Right atrium auricular region (tissue), 2 donors: ENCODE results near the gene PPP1R10. TPM values are rescaled to one million over a fixed set of nuclear protein-coding genes. Genes with fewer than 3 reads are reported as not detected.

Experiments
- DNase-seq: peaks from one replicate; pipeline ENCODE4 v3.0.0-alpha.2; 2019; ENCODE audit warnings: low spot score
- H3K27ac ChIP-seq, 2 donors: fragments of 200-600 bp; sonication (generic); 1 replicate in 1 of 2; 2 replicates in 1 of 2; pipeline ENCODE4 v1.5.1; 2016 to 2019
- H3K27me3 ChIP-seq, 2 donors: fragments of 200-600 bp; sonication (generic); one replicate each; pipeline versions ENCODE4 v1.5.1 to v1.6.0; 2017 to 2019
- H3K36me3 ChIP-seq: fragments of 200-600 bp; sonication (generic); one replicate; pipeline ENCODE4 v1.5.1; 2016
- H3K4me1 ChIP-seq, 2 donors: fragments of 200-600 bp; sonication (generic); one replicate each; pipeline versions ENCODE4 v1.5.1 to v1.6.0; 2017 to 2019
- H3K4me3 ChIP-seq, 2 donors: fragments of 200-600 bp; sonication (generic); 1 replicate in 1 of 2; 2 replicates in 1 of 2; pipeline ENCODE4 v1.5.1; 2017 to 2019; ENCODE audit warnings: mild to moderate bottlenecking in 1 of 2, moderate library complexity in 1 of 2
- H3K9me3 ChIP-seq, 2 donors: fragments of 200-600 bp; sonication (generic); one replicate each; pipeline ENCODE4 v1.5.1; 2019
- CTCF ChIP-seq, 2 donors: fragments of 200-600 bp; sonication (generic); IDR thresholded peaks; one replicate each; pipeline ENCODE4 v1.5.1; 2019; ENCODE audit warnings: antibody characterized with exemption in 2 of 2
- total RNA-seq, 2 donors: library from RNA; depleted of rRNA; stranded (reverse); fragments of >200 nt; gene quantifications; one replicate each; pipeline ENCODE4 v1.1.0, GENCODE V29; 2016

The PPP1R10 gene
- total RNA-seq, 2 donors from 2014 or later = 18.4 to 20.6 TPM

DNA sequence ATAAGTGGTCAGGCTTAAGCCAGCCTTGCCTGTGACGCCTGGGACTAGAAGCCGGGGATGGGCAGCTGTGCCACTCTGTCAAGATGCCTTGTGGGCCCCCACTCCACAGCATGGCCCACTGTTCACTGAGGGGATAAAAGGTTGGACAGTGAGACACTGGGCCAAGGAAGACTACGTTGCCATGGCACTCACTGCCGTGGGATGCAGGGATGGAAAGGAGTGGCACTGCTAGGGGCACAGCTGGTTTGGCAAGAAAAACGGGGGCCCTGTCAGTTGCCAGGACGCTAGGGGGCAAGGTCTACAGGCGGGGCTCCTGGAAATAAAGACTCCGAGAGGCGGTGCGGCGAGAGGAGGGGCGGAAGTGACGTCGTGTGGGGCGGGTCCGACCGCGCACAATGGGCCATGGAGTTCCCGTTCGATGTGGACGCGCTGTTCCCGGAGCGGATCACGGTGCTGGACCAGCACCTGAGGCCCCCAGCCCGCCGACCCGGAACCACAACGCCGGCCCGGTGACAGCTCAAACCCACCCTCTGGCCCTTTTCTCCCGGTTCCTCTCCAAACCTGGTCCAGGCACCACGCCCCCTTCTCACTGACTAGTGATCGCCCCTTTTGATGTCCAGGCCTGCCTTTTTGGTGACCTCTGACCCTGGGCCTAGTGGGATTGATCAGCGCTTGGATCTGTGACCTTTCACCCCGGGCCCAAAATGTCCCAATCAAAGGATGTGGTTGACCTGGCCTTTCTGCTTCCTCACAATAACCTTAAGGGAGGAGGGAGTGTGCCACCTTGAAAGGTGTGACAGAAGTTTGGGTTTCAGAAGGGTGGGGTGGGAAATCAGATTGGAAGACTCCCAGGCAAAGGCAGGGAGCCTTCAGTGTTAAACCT, 9.7 kb upstream of the PPP1R10 start, which contains the start of gene ATAT1:
Gene ATAT1 (plus strand): TSS at position 391 of the 883 bp plus-strand sequence.
- Histone ChIP-seq H3K4me1 (peaks cover 0 to 13% of the 10 kb centered on the region in 2 donors), H3K9me3 (no peaks in the 10 kb centered on the region), H3K27me3 (no peaks in the 10 kb centered on the region), H3K4me3 (peak within 1 kb of the TSS; percentile 52 to 59), H3K36me3 (peaks cover 54% of the 10 kb centered on the region), H3K27ac (peak within 1 kb of the TSS; percentile 89 to 90)
- DNase-seq = peak; percentile 94
- peak in 1 of 2 donors; percentile 66 for TF ChIP-seq CTCF (IDR thresholded peaks at IDR 0.05)

- no peak for TF ChIP-seq CTCF (IDR thresholded peaks at IDR 0.05)
- H3K4me1 ChIP-seq = peaks cover 0 to 13% of the 10 kb centered on the region in 2 donors
- DNase-seq = no peak
- H3K9me3 ChIP-seq = no peaks in the 10 kb centered on the region
- peaks cover 61% of the 10 kb centered on the region for H3K36me3 ChIP-seq
- no peak overlapping the region for H3K4me3 ChIP-seq
- no peak overlapping the region for H3K27ac ChIP-seq
- H3K27me3 ChIP-seq = no peaks in the 10 kb centered on the region
Measured at GRCh38 chr6:30625511-30625910, 8.5 kb upstream of the PPP1R10 start.

DNA sequence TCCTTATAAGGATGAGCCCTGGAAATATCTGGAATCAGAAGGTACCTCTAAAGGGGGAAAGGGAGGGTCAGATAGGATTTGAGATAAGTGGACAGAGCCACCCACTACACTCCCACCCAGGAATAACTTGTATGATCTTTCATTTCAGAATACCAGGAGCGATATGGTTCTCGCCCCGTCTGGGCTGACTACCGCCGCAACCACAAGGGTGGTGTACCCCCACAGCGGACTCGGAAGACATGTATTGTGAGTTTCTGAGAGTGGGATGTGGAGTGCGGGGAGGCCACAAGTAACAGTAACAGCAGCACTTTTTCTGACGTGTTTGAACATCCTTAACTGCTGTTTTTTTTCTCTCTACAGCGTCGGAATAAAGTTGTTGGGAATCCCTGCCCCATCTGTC, 2.5 kb upstream of the PPP1R10 start:
- Histone ChIP-seq H3K9me3 (no peaks in the 10 kb centered on the region), H3K27ac (no peak overlapping the region), H3K27me3 (no peaks in the 10 kb centered on the region), H3K4me3 (no peak overlapping the region), H3K4me1 (peaks cover 0 to 16% of the 10 kb centered on the region in 2 donors), H3K36me3 (peaks cover 66% of the 10 kb centered on the region)
- no peak for TF ChIP-seq CTCF (IDR thresholded peaks at IDR 0.05)
- DNase-seq = no peak

- H3K9me3 ChIP-seq = no peaks in the 10 kb centered on the region
- TF ChIP-seq CTCF (IDR thresholded peaks at IDR 0.05) = no peak
- H3K27me3 ChIP-seq = no peaks in the 10 kb centered on the region
- peak overlapping the region; percentile 97 for H3K27ac ChIP-seq
- peaks cover 56% of the 10 kb centered on the region for H3K36me3 ChIP-seq
- H3K4me3 ChIP-seq = peak overlapping the region; percentile 55 to 65
- DNase-seq = no peak
- peaks cover 0 to 28% of the 10 kb centered on the region in 2 donors for H3K4me1 ChIP-seq
Measured at GRCh38 chr6:30618270-30618797, 1.3 kb upstream of the PPP1R10 start.

GRCh38 chr6:30617565-30618269, 674 bp upstream of the PPP1R10 start, which contains the start of gene MRPS18B:
Gene MRPS18B, plus strand, starts transcription at chr6:30617840. Its CDS starts 26 bp downstream, at chr6:30617866.
- peaks cover 0 to 34% of the 10 kb centered on the region in 2 donors for H3K4me1 ChIP-seq

More at GRCh38 chr6:30617565-30618269, 674 bp upstream of the PPP1R10 start, which contains the start of gene MRPS18B:
- H3K9me3 ChIP-seq = no peaks in the 10 kb centered on the region
- DNase-seq = peak; percentile 98
- peaks cover 50% of the 10 kb centered on the region for H3K36me3 ChIP-seq
- peak within 1 kb of the TSS; percentile 97 for H3K27ac ChIP-seq
- H3K4me3 ChIP-seq = peak within 1 kb of the TSS; percentile 78 to 95
- TF ChIP-seq CTCF (IDR thresholded peaks at IDR 0.05) = no peak
- H3K27me3 ChIP-seq = no peaks in the 10 kb centered on the region
